Esophagus squamous epithelium (tissue), 4 donors: Measurements from ENCODE around the gene EVC.

ENCODE experiments used
- CTCF ChIP-seq, 6 experiments: fragments of 450-650 bp in 4 of 6; fragments of 200-600 bp in 2 of 6; sonication (generic) in 2 of 6; IDR thresholded peaks; one replicate each; pipeline ENCODE4 v1.5.1; 2016 to 2019; ENCODE audit warnings: antibody characterized with exemption in 6 of 6, mild to moderate bottlenecking in 4 of 6, moderate library complexity in 4 of 6
- POLR2A ChIP-seq, 4 donors: fragments of 450-650 bp; IDR thresholded peaks; one replicate each; pipeline ENCODE4 v1.6.1; 2017; ENCODE audit warnings: antibody characterized with exemption in 4 of 4, mild to moderate bottlenecking in 4 of 4, moderate library complexity in 3 of 4

GRCh38 chr4:5785806-5786680, 75.0 kb downstream of the EVC start:
- TF ChIP-seq CTCF (IDR thresholded peaks at IDR 0.05) (no peak), POLR2A (IDR thresholded peaks at IDR 0.05) (no peak)
